Endothelial cell of umbilical vein (primary cell): Measurements from ENCODE around the gene ZNF609. TPM values are rescaled to one million over a fixed set of nuclear protein-coding genes. Genes with fewer than 3 reads are reported as not detected.
A peak's percentile ranks its signal among the peaks of the same experiment; 100 is the strongest.

ENCODE experiments used
- BruUV-seq: library from RNA; stranded (reverse); fragments of 400-500 nt; replicated peaks from 2 replicates; lab custom pipeline; 2021; lab: Mats Ljungman, UMichigan
- CTCF ChIA-PET: fragments of 300-600, 350-600 bp; sonication (Branson Sonifier 250); formaldehyde crosslinking; loops from one replicate; lab custom pipeline; 2021; ENCODE audit warnings: antibody characterized with exemption, inconsistent platforms; lab: Charles Lee
- POLR2A ChIA-PET: fragments of 300-600, 350-600 bp; sonication (Branson Sonifier 250); formaldehyde crosslinking; loops from one replicate; lab custom pipeline; 2021; ENCODE audit warnings: antibody characterized with exemption, inconsistent platforms; lab: Charles Lee
- DNase-seq: peaks from one replicate; pipeline ENCODE4 v3.0.0-alpha.2; 2011; ENCODE audit warnings: low read depth, low spot score
- FAIRE-seq: peaks from 2 replicates; lab custom pipeline; 2011; peaks lifted over from hg19 to GRCh38; lab: Jason Lieb, UNC
- H2AFZ ChIP-seq: 2 replicates; pipeline ENCODE4 v1.6.0; 2012; ENCODE audit warnings: low read depth, low read length, control low read depth, inconsistent platforms
- H3K27ac ChIP-seq: 2 replicates; pipeline ENCODE4 v1.5.1; 2011; ENCODE audit warnings: low read depth, mild to moderate bottlenecking, control low read depth, low read length, moderate library complexity; ENCODE audit not compliant: insufficient read depth
- H3K27me3 ChIP-seq, 2 experiments: 2 replicates each; pipeline versions ENCODE4 v1.6.0 to v1.6.1; 2011; ENCODE audit warnings: low read length in 2 of 2, mixed read lengths in 1 of 2; ENCODE audit not compliant: control insufficient read depth in 2 of 2, insufficient read depth in 2 of 2
- H3K36me3 ChIP-seq, 2 experiments: 2 replicates in 1 of 2; 3 replicates in 1 of 2; pipeline ENCODE4 v1.5.1; 2011; ENCODE audit warnings: low read length in 2 of 2, mild to moderate bottlenecking in 1 of 2, moderate library complexity in 1 of 2; ENCODE audit not compliant: control insufficient read depth in 2 of 2, insufficient read depth in 2 of 2; ENCODE audit errors: extremely low read depth in 1 of 2
- H3K4me1 ChIP-seq: 3 replicates; pipeline ENCODE4 v1.5.1; 2011; ENCODE audit warnings: mild to moderate bottlenecking, low read length; ENCODE audit not compliant: control insufficient read depth, insufficient read depth; ENCODE audit errors: extremely low read depth
- H3K4me2 ChIP-seq: 2 replicates; pipeline ENCODE4 v1.6.1; 2011; ENCODE audit warnings: low read length, control low read depth, mixed read lengths; ENCODE audit not compliant: insufficient read depth
- H3K4me3 ChIP-seq, 3 experiments: fragments of 200-600 bp in 1 of 3; sonication (generic), shearing (Covaris generic) in 1 of 3; replicated peaks in 1 of 3; 2 replicates each; pipeline ENCODE4 v1.5.1; 2011 to 2016; ENCODE audit warnings: control low read depth in 3 of 3, low read length in 3 of 3, mild to moderate bottlenecking in 2 of 3, inconsistent platforms in 1 of 3, low read depth in 1 of 3, moderate library complexity in 1 of 3; ENCODE audit not compliant: insufficient read depth in 1 of 3
- H3K79me2 ChIP-seq: 2 replicates; pipeline ENCODE4 v1.6.0; 2012; ENCODE audit warnings: low read length, inconsistent platforms; ENCODE audit not compliant: control insufficient read depth, insufficient read depth
- H3K9ac ChIP-seq: replicated peaks from 2 replicates; pipeline ENCODE3; 2011; ENCODE audit warnings: low read length, control low read depth; ENCODE audit not compliant: insufficient read depth; ENCODE audit errors: extremely low read depth
- H3K9me1 ChIP-seq: replicated peaks from 3 replicates; pipeline ENCODE4 v1.6.0; 2011; ENCODE audit warnings: mild to moderate bottlenecking, low read length; ENCODE audit not compliant: control insufficient read depth, insufficient read depth; ENCODE audit errors: extremely low read depth
- H3K9me3 ChIP-seq: replicated peaks from 2 replicates; pipeline ENCODE4 v1.5.1; 2012; ENCODE audit warnings: low read length, inconsistent platforms; ENCODE audit not compliant: control insufficient read depth, insufficient read depth
- H4K20me1 ChIP-seq: replicated peaks from 2 replicates; pipeline ENCODE3; 2011; ENCODE audit warnings: mild to moderate bottlenecking, low read length; ENCODE audit not compliant: control insufficient read depth, insufficient read depth; ENCODE audit errors: extremely low read depth
- EZH2 ChIP-seq: IDR thresholded peaks from 2 replicates; pipeline ENCODE4 v1.6.1; 2012; ENCODE audit warnings: borderline replicate concordance, low read depth, mild to moderate bottlenecking, moderate library complexity, low read length, inconsistent platforms; ENCODE audit not compliant: severe bottlenecking
- FOS ChIP-seq: IDR thresholded peaks from 2 replicates; pipeline ENCODE4 v1.6.1; 2011; ENCODE audit warnings: mild to moderate bottlenecking, low read length, moderate library complexity, borderline replicate concordance; ENCODE audit not compliant: insufficient read depth
- GATA2 ChIP-seq: IDR thresholded peaks from 2 replicates; pipeline ENCODE4 v1.7.0; 2011; ENCODE audit warnings: low read depth, mild to moderate bottlenecking, moderate library complexity, mixed read lengths, low read length; ENCODE audit not compliant: insufficient read length, insufficient read depth
- JUN ChIP-seq: IDR thresholded peaks from 2 replicates; pipeline ENCODE4 v1.6.1; 2011; ENCODE audit warnings: borderline replicate concordance, low read depth; ENCODE audit not compliant: insufficient read length, insufficient read depth
- MYC ChIP-seq: IDR thresholded peaks from one replicate; pipeline ENCODE4 v1.6.1; 2011; ENCODE audit warnings: mild to moderate bottlenecking, low read depth, low read length
- POLR2A ChIP-seq: IDR thresholded peaks from 2 replicates; pipeline ENCODE4 v1.6.1; 2012; ENCODE audit warnings: low read depth, mild to moderate bottlenecking, control low read depth, low read length
- POLR2AphosphoS5 ChIP-seq: IDR thresholded peaks from 2 replicates; pipeline ENCODE4 v1.6.1; 2012; ENCODE audit warnings: low read depth, mild to moderate bottlenecking, control low read depth, low read length, moderate library complexity; ENCODE audit not compliant: insufficient read depth
- dilution Hi-C: fragments of 300-500 bp; cut with MboI; formaldehyde crosslinking; loops from one replicate; pipeline ENCODE4 v1.15.0; 2019; ENCODE audit warnings: low sequenced_read_pairs; ENCODE audit not compliant: extremely low pct_ligation_motif_present
- intact Hi-C: fragments of 100-400 bp; cut with micrococcal nuclease; formaldehyde crosslinking; loops from one replicate; pipeline ENCODE4 v1.10.0; 2022
- polyA plus RNA-seq, 4 experiments: library from polyadenylated mRNA; depleted of rRNA in 3 of 4; stranded (reverse) in 3 of 4; unstranded in 1 of 4; fragments of >200 nt; gene quantifications; 2 replicates each; pipeline versions ENCODE4 v1.2.1 to v1.2.3, GENCODE V29; 2011 to 2012; ENCODE audit warnings: missing spikeins in 1 of 4
- total RNA-seq: library from RNA; stranded (reverse); gene quantifications from 2 replicates; pipeline ENCODE4 v1.2.3, GENCODE V29; 2021
- TF ChIP-seq, protein P1 (sequence below): IDR thresholded peaks from 2 replicates; pipeline ENCODE4 v1.6.1; 2011; ENCODE audit not compliant: insufficient read depth, insufficient read length
- TF ChIP-seq, protein P2 (sequence below), 2 donors: IDR thresholded peaks; 1 replicate in 1 of 2; 2 replicates in 1 of 2; pipeline ENCODE4 v1.5.1; 2011; ENCODE audit warnings: low read length in 2 of 2, mild to moderate bottlenecking in 2 of 2, moderate library complexity in 2 of 2, control low read depth in 1 of 2, inconsistent platforms in 1 of 2, low read depth in 1 of 2; ENCODE audit not compliant: insufficient read depth in 1 of 2; ENCODE audit errors: extremely low read depth in 1 of 2

ZNF609 gene
- total and polyA plus RNA-seq, 2 donors (not counting 3 experiments of a cell fraction or from before 2014, with no cell fraction given) = 18.2 to 49.6 TPM

DNA sequence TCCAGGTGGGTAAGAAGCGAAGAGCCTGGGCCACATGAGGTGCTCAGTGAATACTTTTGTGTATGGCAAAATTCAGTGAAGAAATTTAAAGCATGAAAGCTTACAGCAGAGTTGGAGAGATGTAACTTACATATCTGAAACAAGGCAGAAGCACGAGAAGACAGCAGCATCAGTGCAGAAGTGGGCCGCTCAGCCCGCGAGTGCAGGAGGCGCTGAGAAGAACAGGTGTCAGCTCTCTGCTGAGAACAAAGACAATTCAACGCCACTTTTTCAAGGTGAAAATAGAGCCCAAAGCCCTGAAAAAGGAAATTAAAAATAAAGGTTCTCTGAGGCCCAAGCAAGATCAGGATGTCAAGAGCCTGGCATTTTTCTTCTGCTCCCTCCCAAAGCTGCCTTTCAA lies 256.8 kb downstream of the ZNF609 start:
- DNase-seq (no peak), FAIRE-seq (no peak)
- intact Hi-C loops = loop anchor here (2.0 kb wide), 1 partner anchor 14 kb away; no protein-coding TSS in a partner anchor
- H3K4me3 ChIP-seq = no peak overlapping the region
- H3K9ac ChIP-seq = no peak overlapping the region
- ChIA-PET CTCF (interaction anchor here (0.6 to 4.4 kb wide), 5 partner anchors 11 to 206 kb away, joined by 3 to 36 read pairs (median 5); no protein-coding TSS in a partner anchor), POLR2A (no interaction called here)
- no peaks in the 10 kb centered on the region for H4K20me1 ChIP-seq
- TF ChIP-seq FOS = no peak
- H3K4me2 ChIP-seq = no peak overlapping the region
- H3K9me1 ChIP-seq = no peaks in the 10 kb centered on the region
- H3K27me3 ChIP-seq = no peaks in the 10 kb centered on the region
- no peak overlapping the region for H2AFZ ChIP-seq
- H3K27ac ChIP-seq = no peak overlapping the region
- no peaks in the 10 kb centered on the region for H3K9me3 ChIP-seq
- no peaks in the 10 kb centered on the region for H3K36me3 ChIP-seq
- dilution Hi-C loops = no loop called here
- H3K79me2 ChIP-seq = no peaks in the 10 kb centered on the region
- peaks cover 13% of the 10 kb centered on the region for H3K4me1 ChIP-seq
- no TSS peak for BruUV-seq

DNA sequence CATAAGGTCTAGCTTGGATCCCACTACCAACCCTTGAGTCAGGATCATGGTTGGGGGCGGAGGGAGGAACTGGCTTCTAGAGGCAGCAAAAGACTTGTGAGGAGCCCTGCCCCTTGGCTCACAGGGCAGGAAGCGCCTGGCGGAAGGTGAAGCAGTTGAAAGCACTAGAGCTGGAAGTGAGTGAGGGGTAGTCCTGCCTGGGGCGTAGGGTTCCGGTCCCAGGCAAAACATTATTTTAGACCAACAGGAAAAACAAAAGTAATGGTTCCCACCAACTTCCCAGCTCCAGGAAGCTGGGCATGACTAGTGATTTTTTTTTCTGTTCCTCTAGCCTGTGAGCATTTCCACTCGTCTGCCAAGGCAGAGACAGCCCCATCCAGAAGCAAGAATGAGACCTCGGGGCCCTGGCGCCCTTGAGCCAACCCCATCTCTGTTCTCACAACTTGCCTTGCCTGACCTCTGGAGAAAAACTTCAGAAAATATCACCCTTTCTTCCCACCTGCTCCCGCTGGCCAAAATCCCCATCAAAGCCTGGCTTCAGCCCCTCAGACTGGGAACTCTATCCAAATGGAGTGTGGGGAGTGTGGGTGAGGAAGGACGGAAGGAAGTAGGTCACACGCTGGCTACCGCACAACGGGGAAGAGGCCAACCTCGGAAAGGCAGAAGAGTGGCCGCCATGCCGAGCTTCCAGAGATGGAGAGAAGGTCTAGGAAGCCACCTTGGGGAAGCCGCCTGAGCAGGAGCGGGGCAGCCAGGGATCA lies 257.5 kb downstream of the ZNF609 start:
- H4K20me1 ChIP-seq = no peaks in the 10 kb centered on the region
- BruUV-seq = TSS peak; percentile 19
- peaks cover 13% of the 10 kb centered on the region for H3K4me1 ChIP-seq
- H3K79me2 ChIP-seq = no peaks in the 10 kb centered on the region
- no peaks in the 10 kb centered on the region for H3K36me3 ChIP-seq
- H3K27me3 ChIP-seq = no peaks in the 10 kb centered on the region
- no peaks in the 10 kb centered on the region for H3K9me3 ChIP-seq
- FAIRE-seq (no peak), DNase-seq (peak; percentile 65)
- H2AFZ ChIP-seq = peak overlapping the region; percentile 47
- CTCF ChIA-PET = interaction anchor here (0.6 to 4.4 kb wide), 5 partner anchors 10 to 207 kb away, joined by 3 to 36 read pairs (median 5); no protein-coding TSS in a partner anchor
- POLR2A ChIA-PET = interaction anchor here (0.5 kb wide), 1 partner anchor 47 kb away, joined by 3 read pairs; no protein-coding TSS in a partner anchor
- dilution Hi-C loops = no loop called here
- no peaks in the 10 kb centered on the region for H3K9me1 ChIP-seq
- TF ChIP-seq MYC (no peak), GATA2 (no peak), FOS (no peak), EZH2 (no peak), POLR2AphosphoS5 (no peak), POLR2A (no peak), JUN (no peak)
- TF ChIP-seq, protein P1, sequence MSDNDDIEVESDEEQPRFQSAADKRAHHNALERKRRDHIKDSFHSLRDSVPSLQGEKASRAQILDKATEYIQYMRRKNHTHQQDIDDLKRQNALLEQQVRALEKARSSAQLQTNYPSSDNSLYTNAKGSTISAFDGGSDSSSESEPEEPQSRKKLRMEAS = no peak
- TF ChIP-seq, protein P2, sequence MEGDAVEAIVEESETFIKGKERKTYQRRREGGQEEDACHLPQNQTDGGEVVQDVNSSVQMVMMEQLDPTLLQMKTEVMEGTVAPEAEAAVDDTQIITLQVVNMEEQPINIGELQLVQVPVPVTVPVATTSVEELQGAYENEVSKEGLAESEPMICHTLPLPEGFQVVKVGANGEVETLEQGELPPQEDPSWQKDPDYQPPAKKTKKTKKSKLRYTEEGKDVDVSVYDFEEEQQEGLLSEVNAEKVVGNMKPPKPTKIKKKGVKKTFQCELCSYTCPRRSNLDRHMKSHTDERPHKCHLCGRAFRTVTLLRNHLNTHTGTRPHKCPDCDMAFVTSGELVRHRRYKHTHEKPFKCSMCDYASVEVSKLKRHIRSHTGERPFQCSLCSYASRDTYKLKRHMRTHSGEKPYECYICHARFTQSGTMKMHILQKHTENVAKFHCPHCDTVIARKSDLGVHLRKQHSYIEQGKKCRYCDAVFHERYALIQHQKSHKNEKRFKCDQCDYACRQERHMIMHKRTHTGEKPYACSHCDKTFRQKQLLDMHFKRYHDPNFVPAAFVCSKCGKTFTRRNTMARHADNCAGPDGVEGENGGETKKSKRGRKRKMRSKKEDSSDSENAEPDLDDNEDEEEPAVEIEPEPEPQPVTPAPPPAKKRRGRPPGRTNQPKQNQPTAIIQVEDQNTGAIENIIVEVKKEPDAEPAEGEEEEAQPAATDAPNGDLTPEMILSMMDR (IDR thresholded peaks at IDR 0.05; ENCODE audit: extremely low read depth in 1 of 2, insufficient read depth in 1 of 2, low read depth in 1 of 2, low read length in 2 of 2) = no peak
- H3K9ac ChIP-seq = no peak overlapping the region
- intact Hi-C loops = loop anchor here (2.0 kb wide), 1 partner anchor 15 kb away; no protein-coding TSS in a partner anchor
- no peak overlapping the region for H3K4me3 ChIP-seq
- no peak overlapping the region for H3K27ac ChIP-seq
- peak overlapping the region; percentile 14 for H3K4me2 ChIP-seq
